Neural cell (in vitro differentiated cells): ENCODE results near the gene UBAP2L. TPM values are rescaled to one million over a fixed set of nuclear protein-coding genes. Genes with fewer than 3 reads are reported as not detected.

Source experiments
- H2AFZ ChIP-seq: fragments of 200-600, 300-800 bp; sonication (generic), shearing (Covaris generic); 2 replicates; pipeline ENCODE4 v1.6.0; 2014; ENCODE audit warnings: low read depth, mild to moderate bottlenecking, antibody characterized with exemption, low read length, moderate library complexity
- H3F3A ChIP-seq: fragments of 200-600 bp; shearing (Covaris generic); 2 replicates; pipeline ENCODE4 v1.6.1; 2016; ENCODE audit warnings: mild to moderate bottlenecking, moderate library complexity, mixed read lengths, antibody characterized with exemption, low read length; ENCODE audit not compliant: insufficient read depth, poor library complexity, severe bottlenecking
- H3K27ac ChIP-seq: fragments of 200-600, 300-800 bp; sonication (generic), shearing (Covaris generic); 2 replicates; pipeline ENCODE4 v1.5.1; 2014; ENCODE audit warnings: mild to moderate bottlenecking, low read length, moderate library complexity
- H3K27me3 ChIP-seq: fragments of 300-800, 200-600 bp; sonication (generic), shearing (Covaris generic); 2 replicates; pipeline ENCODE4 v1.6.0; 2014; ENCODE audit warnings: mild to moderate bottlenecking, low read depth, low read length, moderate library complexity; ENCODE audit not compliant: insufficient read depth
- H3K36me3 ChIP-seq: fragments of 300-800, 200-600 bp; sonication (generic), shearing (Covaris generic); 2 replicates; pipeline ENCODE4 v1.5.1; 2014; ENCODE audit warnings: mild to moderate bottlenecking, antibody characterized with exemption, low read length, moderate library complexity; ENCODE audit not compliant: insufficient read depth
- H3K4me2 ChIP-seq: fragments of 300-800, 200-600 bp; sonication (generic), shearing (Covaris generic); 2 replicates; pipeline ENCODE4 v1.6.0; 2014; ENCODE audit warnings: mild to moderate bottlenecking, low read length
- H3K4me3 ChIP-seq: fragments of 300-800, 200-600 bp; sonication (generic), shearing (Covaris generic); 2 replicates; pipeline ENCODE4 v1.5.1; 2014; ENCODE audit warnings: mild to moderate bottlenecking, low read length, moderate library complexity
- H3K79me2 ChIP-seq: fragments of 200-600 bp; shearing (Covaris generic); replicated peaks from 2 replicates; pipeline ENCODE4 v1.6.0; 2014; ENCODE audit warnings: mild to moderate bottlenecking, low read length, moderate library complexity; ENCODE audit not compliant: insufficient read depth
- H3K9ac ChIP-seq: fragments of 300-800, 200-600 bp; sonication (generic), shearing (Covaris generic); 2 replicates; pipeline ENCODE4 v1.6.1; 2016; ENCODE audit warnings: mild to moderate bottlenecking, low read length, mixed read lengths
- H3K9me2 ChIP-seq: fragments of 200-600 bp; shearing (Covaris generic); 2 replicates; pipeline ENCODE4 v1.6.1; 2016; ENCODE audit warnings: mild to moderate bottlenecking, low read length, mixed read lengths; ENCODE audit not compliant: insufficient read depth
- H3K9me3 ChIP-seq: fragments of 200-600, 300-800 bp; sonication (generic), shearing (Covaris generic); 2 replicates; pipeline ENCODE4 v1.6.1; 2016; ENCODE audit warnings: mild to moderate bottlenecking, mixed run types, low read length, moderate library complexity, mixed read lengths
- H4K20me1 ChIP-seq: fragments of 200-600 bp; shearing (Covaris generic); 2 replicates; pipeline ENCODE4 v1.6.1; 2016; ENCODE audit warnings: mild to moderate bottlenecking, mixed run types; ENCODE audit not compliant: insufficient read depth
- CTCF ChIP-seq: fragments of 450-650 bp; IDR thresholded peaks from 2 replicates; pipeline ENCODE4 v1.5.1; 2014; ENCODE audit warnings: antibody characterized with exemption, mild to moderate bottlenecking, moderate library complexity; ENCODE audit not compliant: poor library complexity, severe bottlenecking
- EP300 ChIP-seq: fragments of 450-650 bp; conservative IDR thresholded peaks from 2 replicates; pipeline ENCODE4 v1.6.1; 2014; ENCODE audit warnings: antibody characterized with exemption, mild to moderate bottlenecking, moderate library complexity; ENCODE audit not compliant: poor library complexity, severe bottlenecking
- EZH2 ChIP-seq: fragments of 200-600, 300-800 bp; shearing (Covaris generic), sonication (generic); IDR thresholded peaks from 2 replicates; pipeline ENCODE4 v1.6.1; 2014; ENCODE audit warnings: antibody characterized with exemption, low read length, borderline replicate concordance, mild to moderate bottlenecking; ENCODE audit not compliant: insufficient read depth, poor library complexity, severe bottlenecking
- MXI1 ChIP-seq: fragments of 450-650 bp; conservative IDR thresholded peaks from 2 replicates; pipeline ENCODE4 v1.6.1; 2014; ENCODE audit warnings: antibody characterized with exemption, mild to moderate bottlenecking; ENCODE audit not compliant: poor library complexity, severe bottlenecking
- POLR2AphosphoS5 ChIP-seq: IDR thresholded peaks from 2 replicates; pipeline ENCODE4 v1.6.1; 2012
- RAD21 ChIP-seq: fragments of 450-650 bp; conservative IDR thresholded peaks from 2 replicates; pipeline ENCODE4 v1.6.1; 2014; ENCODE audit warnings: antibody characterized with exemption, mild to moderate bottlenecking, moderate library complexity
- REST ChIP-seq: IDR thresholded peaks from 2 replicates; pipeline ENCODE4 v1.6.1; 2012; ENCODE audit warnings: borderline replicate concordance
- SMC3 ChIP-seq: fragments of 450-650 bp; conservative IDR thresholded peaks from 2 replicates; pipeline ENCODE4 v1.6.1; 2014; ENCODE audit warnings: antibody characterized with exemption, mild to moderate bottlenecking, moderate library complexity; ENCODE audit not compliant: poor library complexity
- TAF1 ChIP-seq: IDR thresholded peaks from 2 replicates; pipeline ENCODE4 v1.6.1; 2012; ENCODE audit warnings: low read depth
- polyA plus RNA-seq: library from polyadenylated mRNA; depleted of rRNA; stranded (reverse); fragments of >200 nt; gene quantifications from 2 replicates; pipeline ENCODE4 v1.2.3, GENCODE V29; 2014

UBAP2L gene
- polyA plus RNA-seq, 1 donor from 2014 or later: 44.7 TPM

- H3K4me2 ChIP-seq: no peak overlapping the region
- H4K20me1 ChIP-seq: peaks cover 6% of the 10 kb centered on the region
- no peaks in the 10 kb centered on the region for H3K9me2 ChIP-seq
- H3K9ac ChIP-seq: no peak overlapping the region
- H3K79me2 ChIP-seq: no peaks in the 10 kb centered on the region
- peaks cover 13% of the 10 kb centered on the region for H3K36me3 ChIP-seq
- H3K9me3 ChIP-seq: no peaks in the 10 kb centered on the region
- no peak overlapping the region for H3K27ac ChIP-seq
- TF ChIP-seq RAD21: no peak
- H2AFZ ChIP-seq: no peak overlapping the region
- no peaks in the 10 kb centered on the region for H3F3A ChIP-seq
- H3K4me3 ChIP-seq: no peak overlapping the region
- no peaks in the 10 kb centered on the region for H3K27me3 ChIP-seq
Measured at GRCh38 chr1:154237435-154237834, 16.7 kb downstream of the UBAP2L start.

- Histone ChIP-seq H3F3A (no peaks in the 10 kb centered on the region), H2AFZ (no peak overlapping the region), H3K9me3 (no peaks in the 10 kb centered on the region), H3K9me2 (no peaks in the 10 kb centered on the region), H3K27ac (no peak overlapping the region), H3K79me2 (no peaks in the 10 kb centered on the region), H3K27me3 (no peaks in the 10 kb centered on the region), H3K9ac (no peak overlapping the region), H4K20me1 (peaks cover 6% of the 10 kb centered on the region), H3K36me3 (peaks cover 14% of the 10 kb centered on the region), H3K4me3 (no peak overlapping the region), H3K4me2 (no peak overlapping the region)
- TF ChIP-seq POLR2AphosphoS5 (no peak), REST (no peak), TAF1 (no peak), CTCF (no peak), EP300 (no peak), MXI1 (no peak), EZH2 (no peak), RAD21 (no peak), SMC3 (no peak)
Measured at GRCh38 chr1:154237880-154238506, 17.2 kb downstream of the UBAP2L start.

- H3K9ac ChIP-seq: no peak overlapping the region
- H3K36me3 ChIP-seq: peaks cover 16% of the 10 kb centered on the region
- H3K27ac ChIP-seq: no peak overlapping the region
- H3K27me3 ChIP-seq: no peaks in the 10 kb centered on the region
- H3K79me2 ChIP-seq: no peaks in the 10 kb centered on the region
- H3K4me3 ChIP-seq: no peak overlapping the region
- no peak overlapping the region for H2AFZ ChIP-seq
- H3K9me2 ChIP-seq: no peaks in the 10 kb centered on the region
- H3K9me3 ChIP-seq: no peaks in the 10 kb centered on the region
- no peaks in the 10 kb centered on the region for H3F3A ChIP-seq
- no peak for TF ChIP-seq CTCF
- no peak for TF ChIP-seq RAD21
- no peak for TF ChIP-seq TAF1
- TF ChIP-seq POLR2AphosphoS5: no peak
- no peak for TF ChIP-seq MXI1
- TF ChIP-seq EP300: no peak
- no peak for TF ChIP-seq REST
- no peak for TF ChIP-seq SMC3
- TF ChIP-seq EZH2: no peak
- peaks cover 6% of the 10 kb centered on the region for H4K20me1 ChIP-seq
- no peak overlapping the region for H3K4me2 ChIP-seq
Measured at GRCh38 chr1:154239491-154239890, 18.7 kb downstream of the UBAP2L start.
